B cell (primary cell): ENCODE results near the gene EPB41L4A.

ENCODE experiments used
- EZH2 ChIP-seq: IDR thresholded peaks from 2 replicates; pipeline ENCODE4 v1.6.1; 2012; ENCODE audit warnings: borderline replicate concordance, low read depth, mild to moderate bottlenecking, moderate library complexity, low read length; ENCODE audit not compliant: insufficient read depth, poor library complexity, severe bottlenecking
- TF ChIP-seq, protein P1 (sequence below): fragments of 200-600 bp; IDR thresholded peaks from one replicate; pipeline ENCODE4 v1.8.0; 2022; ENCODE audit warnings: antibody characterized with exemption, mild to moderate bottlenecking

DNA sequence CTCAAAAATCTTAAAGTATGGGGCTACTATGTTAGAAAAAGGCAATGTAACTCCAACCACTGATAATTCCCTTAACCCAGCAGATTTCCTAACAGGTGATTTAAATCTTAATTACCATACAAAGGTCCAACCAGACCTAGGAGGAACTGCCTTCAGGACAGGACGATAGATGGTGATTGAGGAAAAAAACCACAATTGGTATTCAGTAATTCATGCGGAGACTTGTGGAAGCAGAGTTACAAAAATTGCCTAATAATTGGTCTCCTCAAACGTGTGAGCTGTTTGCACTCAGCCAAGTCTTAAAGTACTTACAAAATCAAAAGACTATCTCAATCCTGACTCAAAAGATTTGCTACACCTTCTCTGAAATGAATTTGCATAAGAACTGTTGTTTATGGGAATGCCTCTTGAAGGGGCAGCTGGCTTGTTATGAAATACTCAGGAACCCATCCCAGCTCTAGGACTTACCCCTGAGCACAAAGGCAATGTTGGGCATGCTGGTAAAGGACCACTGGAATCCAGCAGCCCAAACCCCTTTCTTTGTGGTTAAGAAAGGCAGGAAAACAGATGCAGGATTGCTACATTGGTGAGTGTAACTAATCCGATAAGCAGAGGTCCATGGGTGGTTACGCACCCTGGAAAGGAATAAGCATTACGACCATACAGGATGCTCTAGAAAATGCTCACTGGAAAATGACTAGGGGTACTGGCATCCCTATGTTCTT, 26.7 kb upstream of the EPB41L4A start:
- TF ChIP-seq, protein P1, sequence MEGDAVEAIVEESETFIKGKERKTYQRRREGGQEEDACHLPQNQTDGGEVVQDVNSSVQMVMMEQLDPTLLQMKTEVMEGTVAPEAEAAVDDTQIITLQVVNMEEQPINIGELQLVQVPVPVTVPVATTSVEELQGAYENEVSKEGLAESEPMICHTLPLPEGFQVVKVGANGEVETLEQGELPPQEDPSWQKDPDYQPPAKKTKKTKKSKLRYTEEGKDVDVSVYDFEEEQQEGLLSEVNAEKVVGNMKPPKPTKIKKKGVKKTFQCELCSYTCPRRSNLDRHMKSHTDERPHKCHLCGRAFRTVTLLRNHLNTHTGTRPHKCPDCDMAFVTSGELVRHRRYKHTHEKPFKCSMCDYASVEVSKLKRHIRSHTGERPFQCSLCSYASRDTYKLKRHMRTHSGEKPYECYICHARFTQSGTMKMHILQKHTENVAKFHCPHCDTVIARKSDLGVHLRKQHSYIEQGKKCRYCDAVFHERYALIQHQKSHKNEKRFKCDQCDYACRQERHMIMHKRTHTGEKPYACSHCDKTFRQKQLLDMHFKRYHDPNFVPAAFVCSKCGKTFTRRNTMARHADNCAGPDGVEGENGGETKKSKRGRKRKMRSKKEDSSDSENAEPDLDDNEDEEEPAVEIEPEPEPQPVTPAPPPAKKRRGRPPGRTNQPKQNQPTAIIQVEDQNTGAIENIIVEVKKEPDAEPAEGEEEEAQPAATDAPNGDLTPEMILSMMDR: no peak
- no peak for TF ChIP-seq EZH2
